Hematopoietic multipotent progenitor cell treated with erythropoietin and hydrocortisone succinate and interleukin-3 and kit ligand, for 15 days (in vitro differentiated cells): ENCODE results near the gene UTP14A.
"Not testable (repeated sequence)": the region's sequence is repeated elsewhere in the genome, so short reads cannot be mapped to it uniquely, and the experiment has no call there.

Experiments used
- DNase-seq: peaks from one replicate; pipeline ENCODE4 v3.0.0-alpha.2; 2015; ENCODE audit warnings: low spot score

UTP14A gene

GRCh38 chrX:129905787-129906580 is at the start of gene UTP14A:
UTP14A (plus strand) TSS chrX:129906164; CDS start chrX:129906211, 47 bp downstream.
- peak; percentile 87 for DNase-seq

- DNase-seq = not testable (repeated sequence)
Measured at GRCh38 chrX:129859134-129859533, 46.8 kb upstream of the UTP14A start.

- DNase-seq = not testable (repeated sequence)
Measured at GRCh38 chrX:129866321-129866720, 39.6 kb upstream of the UTP14A start.

GRCh38 chrX:129872524-129872923 is 33.4 kb upstream of the UTP14A start:
- no peak for DNase-seq

GRCh38 chrX:129875669-129876068 is 30.3 kb upstream of the UTP14A start:
- DNase-seq = no peak

GRCh38 chrX:129876771-129877305 is 29.1 kb upstream of the UTP14A start:
- DNase-seq = no peak

GRCh38 chrX:129877401-129877800 is 28.6 kb upstream of the UTP14A start:
- no peak for DNase-seq

- DNase-seq = no peak
Measured at GRCh38 chrX:129900054-129900453, 5.9 kb upstream of the UTP14A start.

- no peak for DNase-seq
Measured at GRCh38 chrX:129908636-129909035, 2.7 kb downstream of the UTP14A start.

GRCh38 chrX:129925305-129926092 is 19.5 kb downstream of the UTP14A start:
- DNase-seq = peak; percentile 72

GRCh38 chrX:129930941-129931410 is 25.0 kb downstream of the UTP14A start:
- no peak for DNase-seq

GRCh38 chrX:129931411-129932015 is 25.5 kb downstream of the UTP14A start:
- DNase-seq = peak; percentile 36

GRCh38 chrX:129932016-129932820 is 26.3 kb downstream of the UTP14A start:
- DNase-seq = peak; percentile 60

GRCh38 chrX:129932821-129933321 is 26.9 kb downstream of the UTP14A start:
- peak; percentile 9 for DNase-seq

- no peak for DNase-seq
Measured at GRCh38 chrX:129933700-129934099, 27.7 kb downstream of the UTP14A start.

- DNase-seq = no peak
Measured at GRCh38 chrX:129934461-129934860, 28.5 kb downstream of the UTP14A start.

- DNase-seq = no peak
Measured at GRCh38 chrX:129934952-129935351, 29.0 kb downstream of the UTP14A start.

- DNase-seq = no peak
Measured at GRCh38 chrX:129938081-129938480, 32.1 kb downstream of the UTP14A start.

GRCh38 chrX:129939986-129940385 is 34.0 kb downstream of the UTP14A start:
- no peak for DNase-seq

GRCh38 chrX:129940721-129941120 is 34.8 kb downstream of the UTP14A start:
- no peak for DNase-seq

- no peak for DNase-seq
Measured at GRCh38 chrX:129945131-129945530, 39.2 kb downstream of the UTP14A start.
